ENCODE data around the gene C20orf96. TPM values are rescaled to one million over a fixed set of nuclear protein-coding genes. Genes with fewer than 3 reads are reported as not detected.
A peak's percentile ranks its signal among the peaks of the same experiment; 100 is the strongest.

C20orf96 gene
- total RNA-seq, 1 donor from 2014 or later = 3.9 TPM

- no peak for DNase-seq (ENCODE audit: low read depth)
- TF ChIP-seq CTCF (conservative IDR thresholded peaks at IDR 0.05; ENCODE audit: low read depth, low read length) = no peak
- no peak overlapping the region for H3K4me3 ChIP-seq (ENCODE audit: low read depth, low read length)
These were observed 5.3 kb upstream of the C20orf96 start for GRCh38 chr20:295804-296203.

GRCh38 chr20:294602-295001, 4.1 kb upstream of the C20orf96 start:
- no peak for DNase-seq (ENCODE audit: low read depth)
- no peak for TF ChIP-seq CTCF (conservative IDR thresholded peaks at IDR 0.05; ENCODE audit: low read depth, low read length)
- no peak overlapping the region for H3K4me3 ChIP-seq (ENCODE audit: low read depth, low read length)

- DNase-seq (ENCODE audit: low read depth) = no peak
- peak overlapping the region; percentile 100 for H3K4me3 ChIP-seq (ENCODE audit: low read depth, low read length)
- no peak for TF ChIP-seq CTCF (conservative IDR thresholded peaks at IDR 0.05; ENCODE audit: low read depth, low read length)
These were observed 862 bp downstream of the C20orf96 start for GRCh38 chr20:289693-290083.

- DNase-seq (ENCODE audit: low read depth) = no peak
- peak overlapping the region; percentile 100 for H3K4me3 ChIP-seq (ENCODE audit: low read depth, low read length)
These were observed 1.4 kb downstream of the C20orf96 start for GRCh38 chr20:288956-289692.

GRCh38 chr20:286508-286907, 4.0 kb downstream of the C20orf96 start:
- H3K4me3 ChIP-seq (ENCODE audit: low read depth, low read length) = no peak overlapping the region
- TF ChIP-seq CTCF (conservative IDR thresholded peaks at IDR 0.05; ENCODE audit: low read depth, low read length) = no peak
- no peak for DNase-seq (ENCODE audit: low read depth)

More at GRCh38 chr20:288956-289692, 1.4 kb downstream of the C20orf96 start:
- TF ChIP-seq CTCF (conservative IDR thresholded peaks at IDR 0.05; ENCODE audit: low read depth, low read length) = no peak

- TF ChIP-seq CTCF (conservative IDR thresholded peaks at IDR 0.05; ENCODE audit: low read depth, low read length) = no peak
- DNase-seq (ENCODE audit: low read depth) = no peak
- H3K4me3 ChIP-seq (ENCODE audit: low read depth, low read length) = no peak overlapping the region
These were observed 6.4 kb downstream of the C20orf96 start for GRCh38 chr20:284172-284571.
